Posterior vena cava (tissue), 2 donors: ENCODE measurements around the gene CMKLR1. TPM values are rescaled to one million over a fixed set of nuclear protein-coding genes. Genes with fewer than 3 reads are reported as not detected.

Experiments
- DNase-seq: peaks from one replicate; pipeline ENCODE4 v3.0.0-alpha.2; 2020; ENCODE audit warnings: low spot score
- intact Hi-C, 2 donors: fragments of 100-400 bp; cut with DNase I; formaldehyde crosslinking; loops; one replicate each; pipeline versions ENCODE4 v1.14.1 to v1.14.2; 2022 to 2023
- total RNA-seq, 2 donors: library from RNA; stranded (reverse); fragmentation: NEBNext Ultra II Directional; extraction: Animal tissue kit (Norgen Biotek cat#: 25700); gene quantifications; one replicate each; pipeline ENCODE4 v1.2.1, GENCODE V29; 2021
- donor health status: DM: yes; HTN: yes; CAD: no.
- donor health status: DM: yes; HTN: yes; CAD: no.

Gene CMKLR1
- total RNA-seq, 2 donors from 2014 or later: 44.6 to 53.4 TPM

GRCh38 chr12:108307006-108307405, 32.1 kb downstream of the CMKLR1 start:
- intact Hi-C loops: no loop called here
- peak; percentile 69 for DNase-seq

- intact Hi-C loops: no loop called here
- DNase-seq: no peak
Observed at GRCh38 chr12:108306506-108306905, 32.6 kb downstream of the CMKLR1 start.

GRCh38 chr12:108305991-108306501, 33.1 kb downstream of the CMKLR1 start:
- DNase-seq: peak; percentile 78

GRCh38 chr12:108305520-108305919, 33.6 kb downstream of the CMKLR1 start:
- peak; percentile 97 for DNase-seq
- intact Hi-C loops: no loop called here

More at GRCh38 chr12:108305991-108306501, 33.1 kb downstream of the CMKLR1 start:
- intact Hi-C loops: no loop called here

- DNase-seq: peak; percentile 81
- intact Hi-C loops: no loop called here
Observed at GRCh38 chr12:108304633-108305032, 34.5 kb downstream of the CMKLR1 start.

GRCh38 chr12:108303703-108304102, 35.4 kb downstream of the CMKLR1 start:
- intact Hi-C loops: no loop called here
- peak; percentile 49 for DNase-seq

- intact Hi-C loops: no loop called here
- peak; percentile 96 for DNase-seq
Observed at GRCh38 chr12:108302403-108303311, 36.5 kb downstream of the CMKLR1 start.

GRCh38 chr12:108302016-108302402, 37.1 kb downstream of the CMKLR1 start:
- intact Hi-C loops: no loop called here
- peak; percentile 34 for DNase-seq

GRCh38 chr12:108301346-108301745, 37.8 kb downstream of the CMKLR1 start:
- intact Hi-C loops: no loop called here
- DNase-seq: peak; percentile 38

- DNase-seq: peak; percentile 23
- intact Hi-C loops: loop anchor here in 1 of 2 donors (10.0 kb wide), 1 partner anchor 155 kb away; no protein-coding TSS in a partner anchor
Observed at GRCh38 chr12:108299980-108300696, 39.0 kb downstream of the CMKLR1 start.

GRCh38 chr12:108299516-108299915, 39.6 kb downstream of the CMKLR1 start:
- no peak for DNase-seq
- intact Hi-C loops: loop anchor here in 1 of 2 donors (10.0 kb wide), 1 partner anchor 155 kb away; no protein-coding TSS in a partner anchor

- peak; percentile 72 for DNase-seq
- intact Hi-C loops: loop anchor here in 1 of 2 donors (10.0 kb wide), 1 partner anchor 156 kb away; no protein-coding TSS in a partner anchor
Observed at GRCh38 chr12:108298761-108299275, 40.3 kb downstream of the CMKLR1 start.

GRCh38 chr12:108297895-108298760, 41.0 kb downstream of the CMKLR1 start:
- intact Hi-C loops: loop anchor here in 1 of 2 donors (10.0 kb wide), 1 partner anchor 157 kb away; no protein-coding TSS in a partner anchor
- no peak for DNase-seq

- intact Hi-C loops: loop anchor here in 1 of 2 donors (10.0 kb wide), 1 partner anchor 157 kb away; no protein-coding TSS in a partner anchor
- no peak for DNase-seq
Observed at GRCh38 chr12:108297424-108297823, 41.7 kb downstream of the CMKLR1 start.

GRCh38 chr12:108296945-108297344, 42.2 kb downstream of the CMKLR1 start:
- DNase-seq: no peak
- intact Hi-C loops: loop anchor here in 1 of 2 donors (10.0 kb wide), 1 partner anchor 158 kb away; no protein-coding TSS in a partner anchor

GRCh38 chr12:108295641-108296040, 43.5 kb downstream of the CMKLR1 start:
- peak; percentile 75 for DNase-seq
- intact Hi-C loops: loop anchor here in 1 of 2 donors (10.0 kb wide), 1 partner anchor 159 kb away; no protein-coding TSS in a partner anchor

- intact Hi-C loops: loop anchor here in 1 of 2 donors (10.0 kb wide), 1 partner anchor 165 kb away; no protein-coding TSS in a partner anchor
- peak; percentile 82 for DNase-seq
Observed at GRCh38 chr12:108289350-108290161, 49.6 kb downstream of the CMKLR1 start.
